Lung (tissue), 12 donors: Measurements from ENCODE around the gene CNGB1. TPM values are rescaled to one million over a fixed set of nuclear protein-coding genes. Genes with fewer than 3 reads are reported as not detected.

Source experiments
- ATAC-seq: fragments of 200-7000 bp; cut with Tn5 transposase; one replicate; pipeline ENCODE4 v1.9.1; 2020; ENCODE audit warnings: moderate number of reproducible peaks; ENCODE audit not compliant: insufficient read depth, low FRiP score
- DNase-seq, 3 donors: peaks; one replicate each; pipeline ENCODE4 v3.0.0-alpha.2; 2013 to 2017
- H3K27ac ChIP-seq, 2 donors: one replicate each; pipeline ENCODE4 v1.5.1; 2013; ENCODE audit warnings: mild to moderate bottlenecking in 2 of 2, moderate library complexity in 2 of 2, control low read depth in 1 of 2, inconsistent platforms in 1 of 2, low read depth in 1 of 2, low read length in 1 of 2
- H3K27me3 ChIP-seq, 3 donors: one replicate each; pipeline ENCODE4 v1.5.1; 2013; ENCODE audit warnings: low read length in 2 of 3; ENCODE audit not compliant: control insufficient read depth in 3 of 3, insufficient read depth in 3 of 3
- H3K36me3 ChIP-seq, 4 donors: one replicate each; pipeline ENCODE4 v1.5.1; 2013; ENCODE audit warnings: low read length in 4 of 4, mild to moderate bottlenecking in 1 of 4, moderate library complexity in 1 of 4; ENCODE audit not compliant: control insufficient read depth in 4 of 4, insufficient read depth in 4 of 4
- H3K4me1 ChIP-seq, 5 donors: one replicate each; pipeline ENCODE4 v1.5.1; 2013; ENCODE audit warnings: low read length in 5 of 5, mild to moderate bottlenecking in 2 of 5, moderate library complexity in 1 of 5; ENCODE audit not compliant: control insufficient read depth in 5 of 5, insufficient read depth in 5 of 5
- H3K4me3 ChIP-seq: one replicate; pipeline ENCODE4 v1.5.1; 2013; ENCODE audit warnings: mild to moderate bottlenecking, control low read depth, moderate library complexity
- H3K9ac ChIP-seq, 2 donors: one replicate each; pipeline ENCODE4 v1.5.1; 2013; ENCODE audit warnings: low read length in 2 of 2, control low read depth in 1 of 2; ENCODE audit not compliant: insufficient read depth in 1 of 2
- H3K9me3 ChIP-seq, 4 donors: one replicate each; pipeline ENCODE4 v1.5.1; 2013; ENCODE audit warnings: low read length in 3 of 4, mild to moderate bottlenecking in 1 of 4, moderate library complexity in 1 of 4; ENCODE audit not compliant: control insufficient read depth in 4 of 4, insufficient read depth in 3 of 4
- WGBS, 2 donors: extraction: QIAGEN DNeasy Blood & Tissue Kit; methylation state at CpG; one replicate each; pipeline ENCODE4 v1.1.7; 2013; 5-methylcytosine and 5-hydroxymethylcytosine counted together
- polyA plus RNA-seq, 2 donors: library from polyadenylated mRNA; stranded (reverse); fragments of 200-250 nt; gene quantifications; one replicate each; pipeline ENCODE4 v1.2.1, GENCODE V29; 2013
- total RNA-seq, 2 donors: library from RNA; depleted of rRNA in 1 of 2; stranded (reverse); fragments of >200 nt in 1 of 2; gene quantifications; one replicate each; pipeline ENCODE4 v1.2.1, GENCODE V29; 2014 to 2021
- TF ChIP-seq, protein P1 (sequence below): IDR thresholded peaks from 2 replicates; pipeline ENCODE4 v1.5.1; 2012; ENCODE audit warnings: mild to moderate bottlenecking; ENCODE audit errors: control extremely low read depth, extremely low read depth
- donor health status: control.
- donor health status: control.
- donor health status: Bipolar disorder and iron deficiency.
- donor health status: healthy.
- donor health status: DM: yes; HTN: yes; CAD: no.

Gene CNGB1
- total and polyA plus RNA-seq, 4 donors, result 0.14 to 0.43 (median 0.19) TPM

DNA sequence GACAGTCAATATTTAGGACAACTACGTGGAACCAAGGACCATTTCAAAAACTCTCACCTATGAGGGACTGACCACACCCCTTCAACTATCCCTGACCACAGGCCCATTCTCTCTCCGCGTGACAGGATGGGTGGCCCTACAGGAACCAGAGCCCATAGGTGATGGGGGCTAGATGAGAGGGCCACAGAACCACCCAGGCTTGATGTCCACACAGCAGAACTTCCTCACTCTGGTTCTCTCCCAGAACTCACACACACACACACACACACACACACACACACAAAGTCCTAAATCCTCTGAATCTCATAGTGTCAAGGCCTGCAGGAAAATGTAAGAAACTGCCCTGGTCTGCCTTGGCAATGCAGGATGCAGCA is 28.1 kb upstream of the CNGB1 start:
- Histone ChIP-seq H3K9me3 (no peaks in the 10 kb centered on the region), H3K27ac (peak overlapping the region in 1 of 2 donors; percentile 93), H3K9ac (peak overlapping the region in 1 of 2 donors; percentile 68), H3K4me3 (no peak overlapping the region), H3K4me1 (peaks cover 0 to 33% (median 10%) of the 10 kb centered on the region in 5 donors), H3K36me3 (peaks cover 6 to 29% (median 17%) of the 10 kb centered on the region in 4 donors), H3K27me3 (no peaks in the 10 kb centered on the region)
- TF ChIP-seq, protein P1, sequence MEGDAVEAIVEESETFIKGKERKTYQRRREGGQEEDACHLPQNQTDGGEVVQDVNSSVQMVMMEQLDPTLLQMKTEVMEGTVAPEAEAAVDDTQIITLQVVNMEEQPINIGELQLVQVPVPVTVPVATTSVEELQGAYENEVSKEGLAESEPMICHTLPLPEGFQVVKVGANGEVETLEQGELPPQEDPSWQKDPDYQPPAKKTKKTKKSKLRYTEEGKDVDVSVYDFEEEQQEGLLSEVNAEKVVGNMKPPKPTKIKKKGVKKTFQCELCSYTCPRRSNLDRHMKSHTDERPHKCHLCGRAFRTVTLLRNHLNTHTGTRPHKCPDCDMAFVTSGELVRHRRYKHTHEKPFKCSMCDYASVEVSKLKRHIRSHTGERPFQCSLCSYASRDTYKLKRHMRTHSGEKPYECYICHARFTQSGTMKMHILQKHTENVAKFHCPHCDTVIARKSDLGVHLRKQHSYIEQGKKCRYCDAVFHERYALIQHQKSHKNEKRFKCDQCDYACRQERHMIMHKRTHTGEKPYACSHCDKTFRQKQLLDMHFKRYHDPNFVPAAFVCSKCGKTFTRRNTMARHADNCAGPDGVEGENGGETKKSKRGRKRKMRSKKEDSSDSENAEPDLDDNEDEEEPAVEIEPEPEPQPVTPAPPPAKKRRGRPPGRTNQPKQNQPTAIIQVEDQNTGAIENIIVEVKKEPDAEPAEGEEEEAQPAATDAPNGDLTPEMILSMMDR, result no peak
- WGBS, 2 donors, result 66 to 79% methylated on average over 3 of the region's 3 CpGs
- no peak for ATAC-seq
- no peak for DNase-seq

DNA sequence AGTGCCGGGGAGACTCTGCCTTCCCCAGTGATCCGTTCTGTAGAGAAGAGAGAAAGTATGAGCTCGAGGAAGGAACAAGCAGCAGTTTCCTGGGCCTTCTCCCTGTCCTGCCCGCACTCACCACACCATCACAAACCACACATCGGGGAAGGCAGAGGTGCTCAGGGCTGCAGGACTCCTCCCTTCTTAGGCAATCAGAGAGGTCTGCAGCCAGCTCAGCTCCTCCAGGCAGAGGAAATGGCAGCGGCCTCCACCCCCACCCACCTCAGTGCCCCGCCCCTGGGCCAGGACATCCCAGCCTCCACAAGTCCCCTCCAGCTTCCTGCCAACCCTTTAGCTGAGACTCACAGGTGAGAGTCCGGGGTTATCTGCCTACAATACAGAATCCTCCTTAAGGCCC is 27.6 kb upstream of the CNGB1 start:
- ATAC-seq (peak; percentile 30), DNase-seq (no peak)
- TF ChIP-seq, protein P1, result no peak
- H3K4me3 ChIP-seq, result no peak overlapping the region
- peaks cover 0 to 34% (median 10%) of the 10 kb centered on the region in 5 donors for H3K4me1 ChIP-seq
- H3K9me3 ChIP-seq, result no peaks in the 10 kb centered on the region
- WGBS, 2 donors, result 29 to 38% methylated on average over 8 of the region's 8 CpGs
- no peak overlapping the region for H3K9ac ChIP-seq
- H3K27ac ChIP-seq, result peak overlapping the region in 1 of 2 donors; percentile 93
- H3K36me3 ChIP-seq, result peaks cover 6 to 33% (median 17%) of the 10 kb centered on the region in 4 donors
- no peaks in the 10 kb centered on the region for H3K27me3 ChIP-seq

DNA sequence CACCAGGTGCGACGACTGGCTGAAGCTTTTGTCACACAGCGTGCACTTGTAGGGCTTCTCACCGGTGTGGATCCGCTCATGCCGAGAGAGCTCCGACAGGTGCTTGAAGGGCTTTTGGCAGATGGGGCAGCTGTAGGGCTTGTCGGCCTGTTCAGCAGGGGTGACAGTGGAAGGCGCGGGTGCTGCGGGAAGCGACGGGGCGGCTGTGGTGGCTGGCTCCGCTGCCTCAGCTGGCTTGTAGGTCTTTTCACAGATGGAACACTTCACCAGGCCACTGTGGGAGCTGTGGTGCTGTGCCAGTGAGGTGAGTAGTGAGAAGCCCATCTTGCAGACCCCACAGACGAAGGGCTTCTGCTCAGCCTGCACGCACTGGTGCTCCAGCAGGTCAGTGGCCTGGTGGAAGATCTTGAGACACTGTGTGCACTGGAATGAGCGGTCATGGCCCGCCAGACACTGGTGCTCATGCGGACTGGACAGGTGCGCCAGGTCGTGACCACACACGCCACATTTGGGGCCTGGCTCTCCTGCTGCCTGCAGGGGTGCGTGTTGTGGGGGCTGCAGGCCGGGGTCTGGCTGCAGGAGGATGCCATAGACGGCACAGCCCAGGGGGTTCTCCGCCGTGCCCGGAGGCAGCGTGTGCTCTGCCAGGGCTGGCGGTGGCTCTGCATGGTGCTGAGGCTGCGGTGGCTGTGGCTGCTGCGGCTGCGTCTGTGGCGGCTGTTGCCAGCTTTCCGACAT is 26.8 kb upstream of the CNGB1 start:
- TF ChIP-seq, protein P1, result no peak
- H3K27ac ChIP-seq, result no peak overlapping the region
- WGBS, 2 donors, result 95 to 96% methylated on average over 36 of the region's 36 CpGs
- no peaks in the 10 kb centered on the region for H3K27me3 ChIP-seq
- peaks cover 5 to 33% (median 18%) of the 10 kb centered on the region in 4 donors for H3K36me3 ChIP-seq
- no peak overlapping the region for H3K4me3 ChIP-seq
- ATAC-seq (no peak), DNase-seq (no peak)
- peaks cover 0 to 38% (median 10%) of the 10 kb centered on the region in 5 donors for H3K4me1 ChIP-seq
- no peak overlapping the region for H3K9ac ChIP-seq
- H3K9me3 ChIP-seq, result no peaks in the 10 kb centered on the region
